Caco-2 (cell line): Measurements from ENCODE around the gene LRP1B. TPM values are rescaled to one million over a fixed set of nuclear protein-coding genes. Genes with fewer than 3 reads are reported as not detected.

ENCODE experiments used
- BruUV-seq: library from RNA; stranded (reverse); fragments of 400-500 nt; replicated peaks from 2 replicates; lab custom pipeline; 2021; lab: Mats Ljungman, UMichigan
- CTCF ChIA-PET: fragments of 300-600 bp; sonication (Branson Sonifier 250); formaldehyde crosslinking; loops from one replicate; lab custom pipeline; 2022; ENCODE audit warnings: antibody characterized with exemption; lab: Charles Lee
- POLR2A ChIA-PET: fragments of 300-600 bp; sonication (Branson Sonifier 250); formaldehyde crosslinking; loops from one replicate; lab custom pipeline; 2022; ENCODE audit warnings: antibody characterized with exemption; lab: Charles Lee
- DNase-seq, 2 experiments: peaks; one replicate each; pipeline versions ENCODE4 v3.0.0 to v3.0.0-alpha.2; 2020 to 2022
- H3K27me3 ChIP-seq: replicated peaks from 2 replicates; pipeline ENCODE4 v1.6.0; 2011; ENCODE audit warnings: low read length; ENCODE audit not compliant: control insufficient read depth, insufficient read depth
- H3K36me3 ChIP-seq: 2 replicates; pipeline ENCODE4 v1.5.1; 2011; ENCODE audit warnings: low read length; ENCODE audit not compliant: control insufficient read depth, insufficient read depth
- H3K4me1 ChIP-seq: fragments of 250-450 bp; sonication (Bioruptor Pico); 2 replicates; pipeline ENCODE4 v1.5.1; 2020; ENCODE audit warnings: mild to moderate bottlenecking
- H3K4me3 ChIP-seq: 2 replicates; pipeline ENCODE4 v1.5.1; 2011; ENCODE audit warnings: low read depth, mild to moderate bottlenecking, control low read depth, low read length
- H3K9me3 ChIP-seq: fragments of 250-450 bp; sonication (Bioruptor Pico); 2 replicates; pipeline ENCODE4 v1.5.1; 2020; ENCODE audit warnings: mild to moderate bottlenecking, moderate library complexity
- H3K27ac Mint-ChIP-seq: one replicate; pipeline ENCODE4 v1.8.0; 2022; ENCODE audit warnings: mixed read lengths; ENCODE audit not compliant: unreplicated experiment
- H3K27me3 Mint-ChIP-seq: one replicate; pipeline ENCODE4 v1.8.0; 2022; ENCODE audit warnings: mixed read lengths; ENCODE audit not compliant: insufficient read depth, unreplicated experiment
- H3K36me3 Mint-ChIP-seq: one replicate; pipeline ENCODE4 v1.8.0; 2022; ENCODE audit warnings: mild to moderate bottlenecking, mixed read lengths; ENCODE audit not compliant: insufficient read depth, unreplicated experiment
- H3K4me1 Mint-ChIP-seq: one replicate; pipeline ENCODE4 v1.8.0; 2022; ENCODE audit warnings: low read depth, mixed read lengths; ENCODE audit not compliant: unreplicated experiment
- H3K4me3 Mint-ChIP-seq: one replicate; pipeline ENCODE4 v1.8.0; 2022; ENCODE audit warnings: mild to moderate bottlenecking, moderate library complexity, mixed read lengths; ENCODE audit not compliant: unreplicated experiment
- H3K9me3 Mint-ChIP-seq: one replicate; pipeline ENCODE4 v1.8.0; 2022; ENCODE audit warnings: mixed read lengths; ENCODE audit not compliant: unreplicated experiment
- CTCF ChIP-seq, 2 experiments: fragments of 200-600 bp in 1 of 2; IDR thresholded peaks; 1 replicate in 1 of 2; 2 replicates in 1 of 2; pipeline versions ENCODE4 v1.5.1 to v1.8.0; 2011 to 2022; ENCODE audit warnings: antibody characterized with exemption in 1 of 2, control low read depth in 1 of 2, inconsistent platforms in 1 of 2, low read depth in 1 of 2, low read length in 1 of 2, mild to moderate bottlenecking in 1 of 2, moderate library complexity in 1 of 2; ENCODE audit not compliant: insufficient read depth in 1 of 2, severe bottlenecking in 1 of 2, unreplicated experiment in 1 of 2
- intact Hi-C: fragments of 100-400 bp; cut with micrococcal nuclease; formaldehyde crosslinking; loops from one replicate; pipeline ENCODE4 v1.10.0; 2022; ENCODE audit not compliant: unreplicated experiment
- total RNA-seq: library from RNA; stranded (reverse); gene quantifications from 2 replicates; pipeline ENCODE4 v1.2.3, GENCODE V29; 2022

Gene LRP1B
- total RNA-seq, 1 experiment from 2014 or later: not detected

GRCh38 chr2:140624200-140624599, 1506.6 kb downstream of the LRP1B start:
- Histone ChIP-seq H3K36me3 (no peaks in the 10 kb centered on the region), H3K9me3 (no peaks in the 10 kb centered on the region), H3K27me3 (no peaks in the 10 kb centered on the region), H3K4me1 (no peaks in the 10 kb centered on the region), H3K4me3 (no peak overlapping the region)
- no peak for TF ChIP-seq CTCF (IDR thresholded peaks at IDR 0.05; ENCODE audit: insufficient read depth in 1 of 2, low read depth in 1 of 2, low read length in 1 of 2, severe bottlenecking in 1 of 2, unreplicated experiment in 1 of 2)
- DNase-seq: no peak
- Mint-ChIP-seq H3K4me3 (no peak overlapping the region), H3K27me3 (peaks cover 2% of the 10 kb centered on the region), H3K4me1 (no peaks in the 10 kb centered on the region), H3K36me3 (no peaks in the 10 kb centered on the region), H3K9me3 (no peaks in the 10 kb centered on the region), H3K27ac (no peak overlapping the region)
- ChIA-PET CTCF (no interaction called here), POLR2A (no interaction called here)
- intact Hi-C loops: no loop called here
- no TSS peak for BruUV-seq

GRCh38 chr2:140621583-140622362, 1509.0 kb downstream of the LRP1B start:
- H3K4me3 ChIP-seq: no peak overlapping the region
- Mint-ChIP-seq H3K27me3 (no peaks in the 10 kb centered on the region), H3K4me1 (no peaks in the 10 kb centered on the region), H3K27ac (no peak overlapping the region), H3K9me3 (no peaks in the 10 kb centered on the region), H3K4me3 (no peak overlapping the region), H3K36me3 (no peaks in the 10 kb centered on the region)
- intact Hi-C loops: no loop called here
- no TSS peak for BruUV-seq
- no peaks in the 10 kb centered on the region for H3K4me1 ChIP-seq
- H3K9me3 ChIP-seq: no peaks in the 10 kb centered on the region
- no peaks in the 10 kb centered on the region for H3K36me3 ChIP-seq
- POLR2A ChIA-PET: no interaction called here
- no peak for DNase-seq
- no peak for TF ChIP-seq CTCF (IDR thresholded peaks at IDR 0.05; ENCODE audit: insufficient read depth in 1 of 2, low read depth in 1 of 2, low read length in 1 of 2, severe bottlenecking in 1 of 2, unreplicated experiment in 1 of 2)
- no peaks in the 10 kb centered on the region for H3K27me3 ChIP-seq
- CTCF ChIA-PET: no interaction called here

GRCh38 chr2:140604788-140605187, 1526.0 kb downstream of the LRP1B start:
- BruUV-seq: no TSS peak

More at GRCh38 chr2:140604788-140605187, 1526.0 kb downstream of the LRP1B start:
- Mint-ChIP-seq H3K27me3 (peaks cover 13% of the 10 kb centered on the region), H3K36me3 (no peaks in the 10 kb centered on the region), H3K9me3 (no peaks in the 10 kb centered on the region), H3K4me3 (no peak overlapping the region), H3K27ac (no peak overlapping the region), H3K4me1 (no peaks in the 10 kb centered on the region)
- POLR2A ChIA-PET: no interaction called here
- H3K4me1 ChIP-seq: no peaks in the 10 kb centered on the region
- H3K9me3 ChIP-seq: no peaks in the 10 kb centered on the region
- no peak for DNase-seq
- H3K4me3 ChIP-seq: no peak overlapping the region
- CTCF ChIA-PET: no interaction called here
- H3K27me3 ChIP-seq: no peaks in the 10 kb centered on the region
- intact Hi-C loops: no loop called here
- TF ChIP-seq CTCF (IDR thresholded peaks at IDR 0.05; ENCODE audit: insufficient read depth in 1 of 2, low read depth in 1 of 2, low read length in 1 of 2, severe bottlenecking in 1 of 2, unreplicated experiment in 1 of 2): no peak
- no peaks in the 10 kb centered on the region for H3K36me3 ChIP-seq
